ENCODE measurements around the gene ZNF341. TPM values are rescaled to one million over a fixed set of nuclear protein-coding genes. Genes with fewer than 3 reads are reported as not detected.
A peak's percentile ranks its signal among the peaks of the same experiment; 100 is the strongest.

The ZNF341 gene
- total RNA-seq, 2 experiments from 2014 or later = 5.6 to 5.8 TPM

DNA sequence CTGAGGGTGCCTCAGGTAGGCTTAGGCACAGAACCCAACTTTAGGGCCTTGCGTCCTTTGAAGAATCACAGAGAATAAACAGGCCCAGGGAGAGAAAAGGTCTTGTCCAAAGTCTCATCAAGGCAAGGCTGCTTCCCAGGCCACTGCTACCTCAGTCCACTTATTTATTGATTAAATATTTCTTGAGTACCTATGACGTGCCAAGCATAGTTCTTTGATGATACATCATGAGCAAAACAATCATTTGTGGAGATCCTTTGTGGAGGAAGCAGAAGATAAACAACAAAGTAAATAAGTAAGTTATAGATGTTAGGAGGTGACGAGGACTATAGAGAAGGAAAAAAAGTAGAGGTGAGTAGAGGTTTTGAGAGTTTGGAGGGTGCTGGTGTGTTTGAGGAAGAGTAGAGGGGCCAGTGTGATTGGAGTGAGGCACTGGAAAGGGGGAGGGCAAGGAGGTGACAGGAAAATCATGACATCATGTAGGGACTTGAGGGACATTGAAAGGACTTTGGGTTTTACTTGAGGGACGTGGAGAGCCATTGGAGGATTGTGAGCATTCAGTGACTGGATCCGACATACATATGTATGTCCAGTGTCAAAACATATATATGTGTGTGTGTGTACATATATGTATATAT, 65.2 kb downstream of the ZNF341 start:
- Mint-ChIP-seq H3K36me3 (ENCODE audit: low read depth) (no peaks in the 10 kb centered on the region), H3K4me3 (no peak overlapping the region), H3K27ac (no peak overlapping the region), H3K9me3 (no peaks in the 10 kb centered on the region), H3K4me1 (peaks cover 15% of the 10 kb centered on the region), H3K27me3 (no peaks in the 10 kb centered on the region)
- DNase-seq = no peak
- CTCF ChIA-PET = interaction anchor here (1.4 kb wide), 1 partner anchor 13 kb away, joined by 4 read pairs; no protein-coding TSS in a partner anchor
- POLR2A ChIA-PET = no interaction called here

DNA sequence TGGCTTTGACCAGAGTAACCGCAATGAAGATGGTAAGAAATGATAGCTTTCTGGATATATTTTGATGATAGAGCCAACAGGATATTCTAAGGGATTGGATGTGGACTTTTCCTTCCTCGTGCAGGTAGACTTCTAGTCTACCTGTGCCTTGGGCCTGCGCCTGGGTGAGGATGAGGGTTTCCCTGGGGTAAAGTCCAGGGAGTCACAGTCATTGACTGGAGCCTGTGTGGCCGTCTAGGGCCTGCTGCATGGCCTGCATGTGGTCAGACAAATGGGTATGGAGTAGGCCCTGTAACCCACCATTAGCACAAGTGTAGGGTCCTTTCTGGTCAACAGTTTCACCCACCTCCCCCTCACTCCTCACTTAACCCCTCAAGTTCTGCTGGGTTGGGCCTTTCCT, 66.6 kb downstream of the ZNF341 start:
- Mint-ChIP-seq H3K4me3 (no peak overlapping the region), H3K27me3 (no peaks in the 10 kb centered on the region), H3K9me3 (no peaks in the 10 kb centered on the region), H3K27ac (no peak overlapping the region), H3K36me3 (ENCODE audit: low read depth) (no peaks in the 10 kb centered on the region), H3K4me1 (peaks cover 3% of the 10 kb centered on the region)
- ChIA-PET CTCF (interaction anchor here (1.0 to 1.4 kb wide), 2 partner anchors 12 to 116 kb away, joined by 3 to 4 read pairs; no protein-coding TSS in a partner anchor), POLR2A (no interaction called here)
- no peak for DNase-seq

DNA sequence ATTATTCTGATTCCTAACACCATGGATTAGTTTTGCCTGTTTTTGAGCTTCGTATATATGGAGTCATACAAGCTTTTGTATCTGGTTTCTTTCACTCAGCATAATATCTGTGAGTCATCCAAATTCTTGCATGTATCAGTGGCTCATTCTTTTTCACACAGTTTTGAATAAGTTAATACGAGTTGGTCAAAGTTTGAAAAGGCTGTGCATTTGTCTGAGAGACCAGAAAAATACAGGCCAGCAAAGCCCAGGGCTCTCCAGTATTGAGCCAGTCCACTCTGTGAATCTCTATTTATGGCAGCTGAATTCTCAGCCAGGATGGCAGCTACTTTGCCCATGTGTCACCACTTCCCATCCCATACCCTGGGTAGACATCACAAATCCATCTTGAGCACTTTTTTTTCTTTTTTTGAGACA, 72.1 kb downstream of the ZNF341 start:
- Mint-ChIP-seq H3K9me3 (no peaks in the 10 kb centered on the region), H3K36me3 (ENCODE audit: low read depth) (no peaks in the 10 kb centered on the region), H3K4me1 (no peaks in the 10 kb centered on the region), H3K27ac (no peak overlapping the region), H3K4me3 (no peak overlapping the region), H3K27me3 (peaks cover 7% of the 10 kb centered on the region)
- ChIA-PET POLR2A (interaction anchor here (1.0 kb wide), 1 partner anchor 308 kb away, joined by 3 read pairs; the partner anchor contains the start of gene EIF2S2), CTCF (interaction anchor here (1.0 kb wide), 1 partner anchor 11 kb away, joined by 3 read pairs; no protein-coding TSS in a partner anchor)
- no peak for DNase-seq

DNA sequence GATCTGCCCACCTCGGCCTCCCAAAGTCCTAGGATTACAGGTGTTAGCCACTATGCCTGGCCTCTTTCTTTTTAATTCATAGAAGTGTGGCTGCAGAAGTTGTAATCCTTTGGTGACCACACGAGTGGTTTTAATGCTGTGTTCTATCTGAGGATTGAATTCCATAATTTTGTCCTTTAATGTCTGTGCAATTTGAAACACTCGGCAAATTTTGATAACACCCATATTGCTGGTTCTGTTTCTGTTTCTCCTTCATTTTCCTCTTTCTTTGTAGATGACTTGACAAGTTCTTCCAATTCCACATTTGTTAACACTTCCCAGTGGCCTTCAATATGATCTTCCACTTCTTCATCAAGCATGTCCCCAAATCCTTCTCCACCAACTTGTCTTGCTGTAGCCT, 76.6 kb downstream of the ZNF341 start:
- Mint-ChIP-seq H3K4me3 (no peak overlapping the region), H3K9me3 (no peaks in the 10 kb centered on the region), H3K27me3 (peaks cover 7% of the 10 kb centered on the region), H3K27ac (no peak overlapping the region), H3K4me1 (peaks cover 17% of the 10 kb centered on the region), H3K36me3 (ENCODE audit: low read depth) (peaks cover 16% of the 10 kb centered on the region)
- CTCF ChIA-PET = interaction anchor here (0.7 to 2.1 kb wide), 2 partner anchors 16 to 122 kb away, joined by 3 to 7 read pairs; no protein-coding TSS in a partner anchor
- no peak for DNase-seq
- POLR2A ChIA-PET = no interaction called here

DNA sequence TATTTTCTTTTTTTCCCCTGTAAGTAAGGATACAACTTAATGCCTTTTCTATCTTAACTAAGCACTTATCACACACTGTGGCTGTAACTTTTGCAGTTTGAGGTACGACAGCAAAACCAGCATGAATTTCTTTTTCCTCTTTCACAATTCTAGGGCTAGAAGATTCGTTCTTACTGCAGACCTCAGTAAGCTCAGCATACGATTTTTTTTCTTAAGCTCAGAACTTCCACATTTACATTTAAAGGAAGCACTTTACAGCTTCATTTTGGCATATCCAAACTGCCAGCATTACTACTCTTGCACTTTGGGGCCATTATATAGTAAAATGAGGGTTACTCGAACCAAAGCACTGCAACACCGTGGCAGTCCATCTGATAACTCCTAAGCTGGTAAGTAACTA, 78.5 kb downstream of the ZNF341 start:
- H3K27ac Mint-ChIP-seq = no peak overlapping the region
- peaks cover 31% of the 10 kb centered on the region for H3K4me1 Mint-ChIP-seq
- ChIA-PET POLR2A (interaction anchor here (1.1 to 3.9 kb wide), 9 partner anchors 10 to 302 kb away, joined by 3 to 25 read pairs (median 8); partner anchors contain the start of genes EIF2S2 and ZNF341), CTCF (interaction anchor here (1.1 to 3.5 kb wide), 2 partner anchors 12 to 17 kb away, joined by 4 to 33 read pairs; no protein-coding TSS in a partner anchor)
- H3K9me3 Mint-ChIP-seq = no peaks in the 10 kb centered on the region
- peaks cover 29% of the 10 kb centered on the region for H3K36me3 Mint-ChIP-seq (ENCODE audit: low read depth)
- peaks cover 2% of the 10 kb centered on the region for H3K27me3 Mint-ChIP-seq
- H3K4me3 Mint-ChIP-seq = no peak overlapping the region
- no peak for DNase-seq

DNA sequence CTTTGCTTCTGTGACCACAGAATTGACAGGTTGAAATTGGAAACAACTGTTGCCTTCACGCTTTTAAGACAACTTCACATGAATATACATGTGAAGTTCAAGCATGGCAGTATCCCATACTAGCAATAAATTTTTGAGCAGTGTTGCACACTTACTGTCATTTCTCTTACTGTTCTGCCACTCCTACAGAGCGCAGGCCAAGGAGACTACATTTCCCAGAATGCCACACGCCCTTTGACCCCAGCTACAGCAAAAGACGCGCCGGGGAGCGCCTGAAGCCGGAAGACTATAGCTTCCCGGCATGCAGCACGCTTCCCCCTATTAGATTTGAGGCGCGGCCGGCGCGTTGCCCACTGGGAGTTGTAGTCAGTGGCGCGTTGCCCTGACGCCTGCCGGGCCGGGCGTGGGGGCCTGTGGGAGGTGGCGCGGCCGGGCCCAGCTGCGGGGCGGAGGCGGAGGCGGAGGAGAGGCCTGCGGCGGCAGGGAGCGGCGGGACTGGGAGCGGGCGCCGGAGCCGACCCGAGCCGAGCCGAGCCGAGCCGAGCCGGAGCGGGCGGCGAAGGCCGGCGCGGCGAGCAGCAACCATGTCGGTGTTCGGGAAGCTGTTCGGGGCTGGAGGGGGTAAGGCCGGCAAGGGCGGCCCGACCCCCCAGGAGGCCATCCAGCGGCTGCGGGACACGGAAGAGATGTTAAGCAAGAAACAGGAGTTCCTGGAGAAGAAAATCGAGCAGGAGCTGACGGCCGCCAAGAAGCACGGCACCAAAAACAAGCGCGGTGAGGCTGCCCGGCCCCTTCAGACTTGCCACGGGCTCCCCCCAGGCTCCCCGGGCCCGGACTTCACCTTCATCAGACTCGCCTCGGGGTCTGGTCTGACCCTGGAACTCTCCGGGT, 79.3 kb downstream of the ZNF341 start, which contains the start of gene CHMP4B:
Gene CHMP4B (plus strand): TSS at position 464 of the 891 bp plus-strand sequence. CDS start 121 bp downstream, at position 585.
- Mint-ChIP-seq H3K36me3 (ENCODE audit: low read depth) (peaks cover 36% of the 10 kb centered on the region), H3K4me1 (peaks cover 33% of the 10 kb centered on the region), H3K4me3 (peak within 1 kb of the TSS; percentile 96), H3K27ac (peak within 1 kb of the TSS; percentile 88), H3K27me3 (no peaks in the 10 kb centered on the region), H3K9me3 (no peaks in the 10 kb centered on the region)
- CTCF ChIA-PET = interaction anchor here (0.5 to 3.5 kb wide), 5 partner anchors 13 to 294 kb away, joined by 3 to 33 read pairs (median 5); no protein-coding TSS in a partner anchor
- DNase-seq = peak; percentile 99
- POLR2A ChIA-PET = interaction anchor here (0.9 to 3.9 kb wide), 24 partner anchors 8 to 321 kb away, joined by 3 to 25 read pairs (median 4); partner anchors contain the start of genes ACTL10, CBFA2T2, EIF2S2 and PXMP4

DNA sequence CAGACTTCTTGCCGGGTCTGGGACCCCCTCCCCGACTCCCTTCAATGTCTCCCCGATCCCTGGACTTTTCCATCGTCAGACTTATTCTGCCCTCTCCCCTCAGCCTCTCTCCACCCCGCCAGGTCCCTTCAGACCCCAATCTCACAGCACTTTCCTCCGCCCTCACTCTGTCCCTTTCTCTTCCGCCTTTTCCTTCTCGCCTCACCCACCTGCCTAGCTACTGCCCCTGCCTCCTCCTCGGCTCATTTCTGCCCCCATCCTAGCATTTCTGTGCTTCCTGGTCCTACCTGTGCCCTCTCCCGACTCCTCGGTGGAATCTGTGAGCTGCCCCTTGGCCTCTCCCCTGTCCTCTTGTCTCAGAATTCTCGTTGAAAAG, 80.0 kb downstream of the ZNF341 start:
- POLR2A ChIA-PET = interaction anchor here (0.6 to 3.9 kb wide), 23 partner anchors 9 to 322 kb away, joined by 3 to 25 read pairs (median 4); partner anchors contain the start of genes ACTL10, CBFA2T2, EIF2S2 and RALY
- H3K9me3 Mint-ChIP-seq = no peaks in the 10 kb centered on the region
- peak overlapping the region; percentile 78 for H3K27ac Mint-ChIP-seq
- H3K36me3 Mint-ChIP-seq (ENCODE audit: low read depth) = peaks cover 41% of the 10 kb centered on the region
- peaks cover 33% of the 10 kb centered on the region for H3K4me1 Mint-ChIP-seq
- no peak for DNase-seq
- H3K27me3 Mint-ChIP-seq = no peaks in the 10 kb centered on the region
- peak overlapping the region; percentile 96 for H3K4me3 Mint-ChIP-seq
- CTCF ChIA-PET = interaction anchor here (1.1 to 3.5 kb wide), 4 partner anchors 18 to 103 kb away, joined by 3 to 33 read pairs (median 6); no protein-coding TSS in a partner anchor

DNA sequence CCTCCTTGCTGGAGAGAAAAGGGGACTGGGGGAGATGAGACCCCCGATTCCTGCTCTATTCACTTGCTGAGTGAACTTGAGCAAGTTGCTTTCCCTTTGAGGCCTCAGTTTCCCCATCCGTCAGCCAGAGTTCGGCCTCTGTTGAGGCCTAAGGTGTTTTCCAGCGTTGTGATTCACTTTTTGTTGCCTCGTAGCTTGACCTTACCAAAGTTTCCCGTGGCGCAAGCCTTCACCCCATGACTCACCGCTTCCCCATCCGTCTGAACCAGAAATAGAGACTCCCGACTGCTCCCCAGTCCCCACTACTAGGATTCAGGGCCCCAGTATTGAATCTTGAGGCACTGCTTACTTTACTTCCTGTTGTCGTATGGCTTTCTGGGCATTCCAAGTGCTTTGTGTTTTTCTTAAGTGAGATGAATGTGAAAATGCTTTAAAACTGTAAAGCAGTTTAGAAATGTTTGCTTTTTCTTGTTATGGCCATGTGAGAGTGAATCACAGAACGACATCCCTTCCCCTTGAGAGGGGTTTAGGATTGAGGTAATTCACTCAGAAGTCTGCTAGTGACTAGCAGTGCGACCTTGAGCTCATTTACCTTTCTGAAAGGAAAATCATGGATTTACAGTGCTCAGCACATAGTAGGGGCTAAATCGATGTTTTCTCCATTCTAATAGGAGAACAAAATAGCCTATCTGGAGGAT, 80.5 kb downstream of the ZNF341 start:
- Mint-ChIP-seq H3K27ac (peak overlapping the region; percentile 78), H3K9me3 (no peaks in the 10 kb centered on the region), H3K36me3 (ENCODE audit: low read depth) (peaks cover 42% of the 10 kb centered on the region), H3K27me3 (no peaks in the 10 kb centered on the region), H3K4me1 (peaks cover 33% of the 10 kb centered on the region), H3K4me3 (peak overlapping the region; percentile 96)
- DNase-seq = peak; percentile 31
- CTCF ChIA-PET = interaction anchor here (0.6 to 3.5 kb wide), 7 partner anchors 19 to 317 kb away, joined by 3 to 33 read pairs (median 4); partner anchors contain the start of gene ZNF341
- POLR2A ChIA-PET = interaction anchor here (0.6 to 3.9 kb wide), 16 partner anchors 9 to 322 kb away, joined by 3 to 25 read pairs (median 4); partner anchors contain the start of genes CBFA2T2, EIF2S2, RALY and ZNF341

DNA sequence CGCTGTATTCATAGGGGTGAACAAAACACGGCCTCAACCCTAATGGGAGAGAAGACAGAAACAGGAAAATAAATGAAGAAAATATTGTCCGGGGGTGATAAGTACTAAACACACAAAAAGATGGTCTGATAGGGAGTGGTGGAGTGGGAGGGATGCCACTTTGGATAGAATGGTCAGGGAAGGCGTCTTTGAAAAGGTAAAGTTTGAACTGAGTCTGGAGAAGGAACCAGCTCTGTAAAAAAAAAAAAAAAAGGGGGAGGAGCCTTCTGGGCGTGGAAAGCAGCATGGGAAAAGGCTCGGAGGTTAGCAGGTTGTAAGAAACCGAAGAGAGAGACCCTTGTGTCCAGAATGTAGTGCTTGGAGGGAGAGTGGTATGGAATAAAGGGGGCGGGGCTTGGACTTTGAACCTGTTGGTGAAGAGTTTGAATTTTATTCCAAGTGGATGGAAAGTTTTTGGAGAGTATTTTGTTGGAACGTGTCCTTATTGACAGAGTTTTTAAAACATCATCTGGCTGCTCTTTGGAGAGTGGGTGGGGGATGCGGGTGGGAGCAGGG, 81.2 kb downstream of the ZNF341 start:
- H3K9me3 Mint-ChIP-seq = no peaks in the 10 kb centered on the region
- no peaks in the 10 kb centered on the region for H3K27me3 Mint-ChIP-seq
- H3K27ac Mint-ChIP-seq = peak overlapping the region; percentile 78
- H3K4me1 Mint-ChIP-seq = peaks cover 37% of the 10 kb centered on the region
- DNase-seq = no peak
- H3K4me3 Mint-ChIP-seq = peak overlapping the region; percentile 96
- peaks cover 49% of the 10 kb centered on the region for H3K36me3 Mint-ChIP-seq (ENCODE audit: low read depth)
- ChIA-PET CTCF (interaction anchor here (0.6 to 1.9 kb wide), 6 partner anchors 21 to 316 kb away, joined by 3 to 7 read pairs (median 4); partner anchors contain the start of gene ZNF341), POLR2A (interaction anchor here (0.9 to 3.9 kb wide), 7 partner anchors 18 to 323 kb away, joined by 3 to 25 read pairs (median 6); partner anchors contain the start of genes CBFA2T2, RALY and ZNF341)

DNA sequence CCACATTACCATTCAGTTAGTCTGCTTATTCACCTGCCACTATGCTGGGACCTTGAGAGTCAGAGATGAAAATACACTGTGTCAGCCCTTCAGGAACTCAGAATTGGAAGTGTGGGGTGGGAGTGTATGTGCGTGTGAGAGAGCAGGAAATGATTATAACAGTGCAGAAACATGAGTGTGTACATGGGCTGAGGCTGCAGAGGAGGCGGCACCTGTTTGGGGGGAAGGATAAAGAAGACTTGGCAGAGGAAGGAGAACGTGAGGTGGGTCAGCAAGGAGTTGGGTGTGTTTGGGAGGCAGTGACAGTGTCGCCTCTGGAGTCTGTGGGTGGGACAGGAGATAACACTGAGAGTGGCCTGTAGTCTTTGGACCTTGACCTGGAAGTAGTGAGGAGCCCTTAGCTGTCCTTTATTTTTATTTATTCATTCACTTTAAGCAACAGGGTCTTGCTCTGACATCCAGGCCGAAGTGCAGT, 82.5 kb downstream of the ZNF341 start:
- Mint-ChIP-seq H3K36me3 (ENCODE audit: low read depth) (peaks cover 52% of the 10 kb centered on the region), H3K4me1 (peaks cover 47% of the 10 kb centered on the region), H3K27me3 (no peaks in the 10 kb centered on the region), H3K4me3 (no peak overlapping the region), H3K9me3 (no peaks in the 10 kb centered on the region), H3K27ac (peak overlapping the region; percentile 1)
- DNase-seq = no peak
- ChIA-PET CTCF (interaction anchor here (1.9 kb wide), 1 partner anchor 22 kb away, joined by 7 read pairs; no protein-coding TSS in a partner anchor), POLR2A (interaction anchor here (1.5 to 1.6 kb wide), 4 partner anchors 37 to 324 kb away, joined by 3 to 6 read pairs (median 4); partner anchors contain the start of genes CBFA2T2 and EIF2S2)

DNA sequence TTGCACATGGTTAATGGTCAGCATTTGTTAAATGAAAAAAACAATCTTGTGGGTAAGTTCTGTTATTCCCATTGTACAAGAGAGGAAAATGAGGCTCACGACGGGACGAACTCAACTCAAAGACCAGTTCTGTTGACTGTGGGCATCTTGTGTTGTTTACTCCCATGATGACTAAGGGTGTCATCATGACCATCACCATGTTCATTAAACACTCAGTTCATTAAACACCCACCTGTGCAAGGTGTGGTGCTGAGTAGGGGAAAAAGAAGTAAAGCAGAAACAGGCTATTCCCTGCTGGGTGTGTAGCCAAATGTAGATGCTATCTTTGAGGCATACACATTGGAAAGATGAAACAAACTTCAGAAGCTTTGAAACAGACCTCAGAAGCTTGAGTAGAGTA, 83.9 kb downstream of the ZNF341 start:
- ChIA-PET CTCF (interaction anchor here (0.8 kb wide), 1 partner anchor 97 kb away, joined by 3 read pairs; no protein-coding TSS in a partner anchor), POLR2A (interaction anchor here (0.5 to 1.6 kb wide), 2 partner anchors 15 to 83 kb away, joined by 3 read pairs; no protein-coding TSS in a partner anchor)
- Mint-ChIP-seq H3K9me3 (no peaks in the 10 kb centered on the region), H3K27me3 (no peaks in the 10 kb centered on the region), H3K4me1 (peaks cover 53% of the 10 kb centered on the region), H3K4me3 (no peak overlapping the region), H3K27ac (no peak overlapping the region), H3K36me3 (ENCODE audit: low read depth) (peaks cover 56% of the 10 kb centered on the region)
- DNase-seq = no peak

All from activated CD4-positive, alpha-beta memory T cell treated with anti-CD3 and anti-CD28 coated beads, Interleukin-2, amount 10 ng/mL, durations not matched to agents 7 days and 5 days (primary cell).